Common myeloid progenitor, CD34-positive (primary cell): Measurements from ENCODE around the gene LINS1.

Experiments
- CTCF ChIA-PET: fragments of 350-600 bp; sonication (Branson Sonifier 250); formaldehyde crosslinking; loops from one replicate; lab custom pipeline; 2021; ENCODE audit warnings: antibody characterized with exemption; lab: Charles Lee
- POLR2A ChIA-PET: fragments of 350-600 bp; sonication (Branson Sonifier 250); formaldehyde crosslinking; loops from one replicate; lab custom pipeline; 2021; ENCODE audit warnings: antibody characterized with exemption; lab: Charles Lee
- DNase-seq, 3 donors: peaks; one replicate each; pipeline versions ENCODE4 v3.0.0 to v3.0.0-alpha.2; 2013
- H3K27ac ChIP-seq, 2 experiments: 1 replicate in 1 of 2; 2 replicates in 1 of 2; pipeline ENCODE4 v1.7.0; 2013; ENCODE audit warnings: inconsistent platforms in 2 of 2, low read length in 2 of 2, mild to moderate bottlenecking in 2 of 2, low read depth in 1 of 2, moderate library complexity in 1 of 2; ENCODE audit not compliant: severe bottlenecking in 2 of 2, insufficient read depth in 1 of 2, poor library complexity in 1 of 2
- H3K27me3 ChIP-seq, 5 experiments: replicated peaks in 2 of 5; 1 replicate in 3 of 5; 2 replicates in 2 of 5; pipeline versions ENCODE4 v1.6.1 to v1.7.0; 2013; ENCODE audit warnings: low read length in 4 of 5, mild to moderate bottlenecking in 2 of 5, moderate library complexity in 2 of 5, inconsistent platforms in 1 of 5; ENCODE audit not compliant: insufficient read depth in 5 of 5, control insufficient read depth in 4 of 5
- H3K36me3 ChIP-seq, 4 experiments: 1 replicate in 2 of 4; 2 replicates in 2 of 4; pipeline versions ENCODE4 v1.6.1 to v1.7.0; 2013; ENCODE audit warnings: low read length in 3 of 4, control low read depth in 1 of 4, mild to moderate bottlenecking in 1 of 4; ENCODE audit not compliant: control insufficient read depth in 4 of 4, insufficient read depth in 4 of 4
- H3K4me1 ChIP-seq, 4 experiments: 1 replicate in 3 of 4; 2 replicates in 1 of 4; pipeline versions ENCODE4 v1.6.1 to v1.7.1; 2013; ENCODE audit warnings: low read length in 3 of 4, mild to moderate bottlenecking in 3 of 4, control low read depth in 1 of 4, inconsistent platforms in 1 of 4, moderate library complexity in 1 of 4; ENCODE audit not compliant: control insufficient read depth in 4 of 4, insufficient read depth in 4 of 4; ENCODE audit errors: control extremely low read depth in 1 of 4
- H3K4me3 ChIP-seq, 7 experiments: 1 replicate in 4 of 7; 2 replicates in 3 of 7; pipeline versions ENCODE4 v1.5.1 to v1.7.0; 2013; ENCODE audit warnings: mild to moderate bottlenecking in 7 of 7, low read length in 6 of 7, moderate library complexity in 6 of 7, inconsistent platforms in 2 of 7, low read depth in 2 of 7, control low read depth in 1 of 7; ENCODE audit not compliant: insufficient read depth in 4 of 7, control insufficient read depth in 1 of 7; ENCODE audit errors: extremely low read depth in 1 of 7
- H3K9me3 ChIP-seq, 5 experiments: 1 replicate in 4 of 5; 2 replicates in 1 of 5; pipeline versions ENCODE4 v1.6.1 to v1.7.1; 2013; ENCODE audit warnings: low read length in 4 of 5, mild to moderate bottlenecking in 2 of 5, inconsistent platforms in 1 of 5, low read depth in 1 of 5, moderate library complexity in 1 of 5; ENCODE audit not compliant: control insufficient read depth in 4 of 5, insufficient read depth in 2 of 5; ENCODE audit errors: control extremely low read depth in 1 of 5
- WGBS: methylation state at CpG from one replicate; pipeline ENCODE4 v1.1.5; 2013; ENCODE audit not compliant: insufficient coverage; 5-methylcytosine and 5-hydroxymethylcytosine counted together

The LINS1 gene

DNA sequence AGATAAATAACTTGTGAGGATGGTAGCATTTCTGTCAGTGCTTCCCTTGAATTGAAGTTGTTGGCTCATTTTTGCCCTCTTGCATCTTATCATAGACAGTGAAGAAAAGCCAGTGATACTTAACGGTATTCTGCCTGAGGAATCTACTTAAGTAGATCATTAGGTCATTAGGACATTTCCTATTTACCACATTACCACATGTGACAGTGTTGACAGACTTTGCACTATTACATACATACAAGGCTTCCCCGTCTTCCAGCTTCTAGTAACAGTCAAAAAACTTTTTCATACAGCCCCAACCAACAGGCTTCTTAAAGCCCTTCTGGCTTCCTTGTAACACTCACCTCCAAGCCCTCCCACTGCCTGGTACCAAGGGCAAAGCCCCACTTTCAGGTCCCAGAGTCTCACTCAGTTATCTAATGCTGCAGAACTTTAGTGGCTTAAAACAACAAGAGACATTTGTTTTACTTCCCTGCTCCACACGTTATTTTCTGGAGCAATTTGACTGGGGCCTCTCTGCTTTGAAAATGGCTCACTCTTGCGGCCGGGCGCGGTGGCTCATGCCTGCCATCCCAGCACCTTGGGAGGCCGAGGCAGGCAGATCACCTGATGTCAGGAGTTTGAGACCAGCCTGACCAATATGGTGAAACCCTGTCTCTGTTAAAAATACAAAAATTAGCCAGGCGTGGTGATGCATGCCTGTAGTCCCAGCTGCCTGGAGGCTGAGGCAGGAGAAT, 40.4 kb upstream of the LINS1 start:
- POLR2A ChIA-PET = no interaction called here
- WGBS = 92% methylated on average over 9 of the region's 9 CpGs
- Histone ChIP-seq H3K4me1 (peaks cover 0 to 11% (median 0%) of the 10 kb centered on the region in 4 experiments), H3K4me3 (no peak overlapping the region), H3K27ac (no peak overlapping the region), H3K36me3 (peaks cover 0 to 4% (median 0%) of the 10 kb centered on the region in 4 experiments), H3K27me3 (no peaks in the 10 kb centered on the region), H3K9me3 (no peaks in the 10 kb centered on the region)
- CTCF ChIA-PET = interaction anchor here (1.0 kb wide), 1 partner anchor 364 kb away, joined by 3 read pairs; no protein-coding TSS in a partner anchor
- DNase-seq = no peak

- 99% methylated on average over 7 of the region's 11 CpGs for WGBS
- CTCF ChIA-PET = interaction anchor here (1.5 kb wide), 1 partner anchor 9 kb away, joined by 3 read pairs; no protein-coding TSS in a partner anchor
These were observed 36.3 kb upstream of the LINS1 start for GRCh38 chr15:100638177-100638730.

GRCh38 chr15:100635406-100636071, 33.6 kb upstream of the LINS1 start:
- DNase-seq = no peak
- Histone ChIP-seq H3K27ac (no peak overlapping the region), H3K4me1 (peaks cover 0 to 3% (median 0%) of the 10 kb centered on the region in 4 experiments), H3K36me3 (peaks cover 2 to 22% (median 13%) of the 10 kb centered on the region in 4 experiments), H3K27me3 (no peaks in the 10 kb centered on the region), H3K4me3 (no peak overlapping the region), H3K9me3 (no peaks in the 10 kb centered on the region)
- 95% methylated on average over 7 of the region's 11 CpGs for WGBS
- ChIA-PET POLR2A (no interaction called here), CTCF (interaction anchor here (0.9 kb wide), 1 partner anchor 371 kb away, joined by 4 read pairs; no protein-coding TSS in a partner anchor)

More at GRCh38 chr15:100638177-100638730, 36.3 kb upstream of the LINS1 start:
- POLR2A ChIA-PET = no interaction called here
- Histone ChIP-seq H3K4me1 (peaks cover 0 to 11% (median 2%) of the 10 kb centered on the region in 4 experiments), H3K27ac (no peak overlapping the region), H3K36me3 (peaks cover 0 to 4% (median 3%) of the 10 kb centered on the region in 4 experiments), H3K4me3 (no peak overlapping the region), H3K9me3 (no peaks in the 10 kb centered on the region), H3K27me3 (no peaks in the 10 kb centered on the region)
- no peak for DNase-seq

- no peak overlapping the region for H3K4me3 ChIP-seq
- no peaks in the 10 kb centered on the region for H3K27me3 ChIP-seq
- H3K36me3 ChIP-seq = peaks cover 10 to 35% (median 22%) of the 10 kb centered on the region in 4 experiments
- H3K4me1 ChIP-seq = peaks cover 0 to 3% (median 0%) of the 10 kb centered on the region in 4 experiments
- H3K9me3 ChIP-seq = no peaks in the 10 kb centered on the region
- ChIA-PET CTCF (interaction anchor here (1.0 to 1.4 kb wide), 2 partner anchors 8 to 241 kb away, joined by 3 to 4 read pairs; no protein-coding TSS in a partner anchor), POLR2A (no interaction called here)
- 83% methylated on average over 1 of the region's 1 CpG for WGBS
- no peak for DNase-seq
- H3K27ac ChIP-seq = no peak overlapping the region
These were observed 31.7 kb upstream of the LINS1 start for GRCh38 chr15:100633763-100634075.

GRCh38 chr15:100631831-100632230, 29.8 kb upstream of the LINS1 start:
- Histone ChIP-seq H3K36me3 (peaks cover 8 to 35% (median 23%) of the 10 kb centered on the region in 4 experiments), H3K27me3 (no peaks in the 10 kb centered on the region), H3K4me3 (no peak overlapping the region), H3K27ac (no peak overlapping the region), H3K9me3 (no peaks in the 10 kb centered on the region), H3K4me1 (peaks cover 0 to 3% (median 0%) of the 10 kb centered on the region in 4 experiments)
- ChIA-PET CTCF (interaction anchor here (0.9 to 1.2 kb wide), 5 partner anchors 10 to 376 kb away, joined by 3 to 6 read pairs (median 3); no protein-coding TSS in a partner anchor), POLR2A (no interaction called here)
- DNase-seq = no peak
- 96% methylated on average over 9 of the region's 10 CpGs for WGBS

- no peaks in the 10 kb centered on the region for H3K9me3 ChIP-seq
- ChIA-PET POLR2A (no interaction called here), CTCF (interaction anchor here (2.0 kb wide), 1 partner anchor 244 kb away, joined by 6 read pairs; no protein-coding TSS in a partner anchor)
- 86% methylated on average over 2 of the region's 3 CpGs for WGBS
- no peak for DNase-seq
- peaks cover 0 to 2% (median 0%) of the 10 kb centered on the region in 4 experiments for H3K4me1 ChIP-seq
- no peak overlapping the region for H3K27ac ChIP-seq
- H3K4me3 ChIP-seq = no peak overlapping the region
- H3K36me3 ChIP-seq = peaks cover 8 to 35% (median 23%) of the 10 kb centered on the region in 4 experiments
- H3K27me3 ChIP-seq = no peaks in the 10 kb centered on the region
These were observed 26.8 kb upstream of the LINS1 start for GRCh38 chr15:100628746-100629145.
